GM18520 (cell line): Measurements from ENCODE around the gene CDHR2.
"Not testable (repeated sequence)": the region's sequence is repeated elsewhere in the genome, so short reads cannot be mapped to it uniquely, and the experiment has no call there.

Experiments
- ATAC-seq: cut with Tn5 transposase; IDR thresholded peaks from one replicate; pipeline ENCODE4 v1.9.1; 2021; ENCODE audit not compliant: unreplicated experiment

The CDHR2 gene

GRCh38 chr5:176540476-176540899 lies 8.7 kb upstream of the CDHR2 start:
- no peak for ATAC-seq

- no peak for ATAC-seq
Observed at GRCh38 chr5:176540956-176541337, 8.2 kb upstream of the CDHR2 start.

- no peak for ATAC-seq
Observed at GRCh38 chr5:176541338-176542134, 7.6 kb upstream of the CDHR2 start.

- ATAC-seq = no peak
Observed at GRCh38 chr5:176542135-176542595, 7.0 kb upstream of the CDHR2 start.

- peak; percentile 37 for ATAC-seq
Observed at GRCh38 chr5:176542596-176543427, 6.3 kb upstream of the CDHR2 start.

GRCh38 chr5:176543428-176544182 lies 5.5 kb upstream of the CDHR2 start:
- ATAC-seq = peak; percentile 56

GRCh38 chr5:176545388-176545736 lies 3.8 kb upstream of the CDHR2 start:
- ATAC-seq = no peak

GRCh38 chr5:176545737-176546509 lies 3.2 kb upstream of the CDHR2 start:
- no peak for ATAC-seq

GRCh38 chr5:176547802-176548201 lies 1.3 kb upstream of the CDHR2 start:
- ATAC-seq = no peak

GRCh38 chr5:176549871-176550270 lies 729 bp downstream of the CDHR2 start:
- ATAC-seq = no peak

GRCh38 chr5:176550275-176550831 lies 1.2 kb downstream of the CDHR2 start:
- ATAC-seq = no peak

GRCh38 chr5:176550937-176551336 lies 1.8 kb downstream of the CDHR2 start:
- ATAC-seq = not testable (repeated sequence)

GRCh38 chr5:176552332-176552869 lies 3.3 kb downstream of the CDHR2 start:
- no peak for ATAC-seq

- ATAC-seq = no peak
Observed at GRCh38 chr5:176553260-176554085, 4.3 kb downstream of the CDHR2 start.

GRCh38 chr5:176557846-176558245 lies 8.7 kb downstream of the CDHR2 start:
- no peak for ATAC-seq

GRCh38 chr5:176559683-176560082 lies 10.5 kb downstream of the CDHR2 start:
- ATAC-seq = no peak

GRCh38 chr5:176560364-176560763 lies 11.2 kb downstream of the CDHR2 start:
- ATAC-seq = no peak

- ATAC-seq = no peak
Observed at GRCh38 chr5:176561259-176561658, 12.1 kb downstream of the CDHR2 start.

GRCh38 chr5:176562189-176562588 lies 13.0 kb downstream of the CDHR2 start:
- no peak for ATAC-seq
